ENCODE data around the gene SATB2.

The SATB2 gene

GRCh38 chr2:199457147-199458008 is at the start of gene SATB2:
SATB2 (minus strand) TSS chr2:199457939; CDS start chr2:199456037, 1,902 bp downstream.
- no peak for DNase-seq (ENCODE audit: low read depth, low spot score)

DNA sequence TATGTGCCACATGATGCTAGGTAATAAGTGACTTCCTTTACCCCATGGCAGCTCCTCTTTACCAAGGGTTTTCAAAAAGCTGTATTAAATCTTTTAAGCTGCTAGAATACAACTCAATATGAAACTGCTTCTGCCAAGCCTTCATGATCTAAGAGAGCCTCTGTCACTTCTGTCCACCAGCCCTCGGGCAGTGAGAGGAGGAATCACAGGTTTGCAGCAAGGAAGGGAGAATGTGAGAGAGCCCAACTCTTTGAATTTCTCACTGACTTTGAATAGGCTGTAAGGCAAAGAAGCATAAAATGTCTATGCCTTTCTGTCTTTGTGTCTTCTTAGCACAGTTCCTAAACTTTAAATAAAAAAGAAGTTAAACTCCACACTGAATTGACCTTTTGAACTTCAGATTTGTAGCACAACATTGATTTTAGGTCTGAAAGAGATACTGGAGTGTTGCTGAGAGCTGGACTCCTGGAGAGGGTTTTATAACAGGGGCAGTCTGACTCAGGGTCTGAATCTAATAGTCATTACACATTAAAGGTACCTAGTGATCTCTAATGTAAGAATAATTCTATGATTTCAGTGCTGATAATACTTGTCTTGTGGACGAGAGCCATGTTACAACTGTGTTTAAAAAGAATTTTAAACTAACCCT is 48.1 kb upstream of the SATB2 start:
- DNase-seq (ENCODE audit: low read depth, low spot score), result no peak

GRCh38 chr2:199503148-199503547 is 45.4 kb upstream of the SATB2 start:
- no peak for DNase-seq (ENCODE audit: low read depth, low spot score)

DNA sequence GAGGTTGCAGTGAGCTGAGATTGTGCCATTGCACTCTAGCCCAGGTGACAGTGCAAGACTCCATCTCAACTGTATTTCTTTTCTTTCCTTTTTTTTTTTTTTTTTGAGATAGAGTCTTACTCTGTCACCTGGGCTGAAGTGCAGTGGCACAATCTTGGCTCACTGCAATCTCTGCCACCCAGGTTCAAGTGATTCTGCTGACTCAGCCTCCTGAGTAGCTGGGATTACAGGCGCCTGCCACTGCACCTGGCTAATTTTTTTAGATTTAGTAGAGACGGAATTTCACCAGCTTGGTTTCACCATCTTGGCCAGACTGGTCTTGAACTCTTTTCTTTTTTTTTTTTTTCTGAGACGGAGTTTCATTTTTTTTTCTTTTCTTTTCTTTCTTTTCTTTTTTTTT is 41.3 kb upstream of the SATB2 start:
- no peak for DNase-seq (ENCODE audit: low read depth, low spot score)

DNA sequence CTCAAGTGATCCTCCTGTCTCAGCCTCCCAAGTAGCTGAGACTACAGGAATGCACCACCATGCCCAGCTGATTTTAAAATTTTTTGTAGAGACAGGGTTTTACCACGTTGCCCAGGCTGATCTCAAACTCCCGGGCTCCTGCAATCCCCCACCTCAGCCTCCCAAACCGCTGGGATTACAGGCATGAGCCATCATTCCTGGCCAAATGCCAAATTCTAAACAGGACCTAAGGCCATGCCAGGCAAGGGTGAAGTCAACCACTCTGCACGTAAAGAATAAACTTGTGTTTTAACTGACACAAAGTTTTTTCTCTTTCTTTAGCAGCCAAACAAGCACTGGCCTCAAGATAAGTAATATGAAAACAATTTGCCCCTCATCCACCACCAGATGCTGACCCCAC is 37.4 kb upstream of the SATB2 start:
- no peak for DNase-seq (ENCODE audit: low read depth, low spot score)

DNA sequence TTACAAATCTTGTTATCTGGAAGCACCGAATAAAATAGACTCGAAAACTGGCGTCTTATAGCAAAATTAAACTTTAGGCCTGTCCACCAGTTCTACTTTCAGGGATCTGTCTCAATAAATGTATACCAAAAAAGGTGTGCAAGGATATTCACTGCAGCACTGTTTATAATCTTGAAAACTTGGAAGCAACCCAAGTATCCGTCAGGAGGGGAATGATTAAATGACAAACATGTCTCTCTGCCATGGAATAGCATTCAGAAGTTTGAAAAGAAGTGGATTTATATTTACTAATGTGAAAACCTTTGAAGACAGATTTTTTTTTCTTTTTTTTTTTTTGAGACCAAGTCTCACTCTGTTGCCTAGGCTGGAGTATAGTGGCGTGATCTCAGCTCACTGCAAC is 32.3 kb upstream of the SATB2 start:
- no peak for DNase-seq (ENCODE audit: low read depth, low spot score)

GRCh38 chr2:199488772-199489400 is 31.1 kb upstream of the SATB2 start:
- no peak for DNase-seq (ENCODE audit: low read depth, low spot score)

GRCh38 chr2:199485732-199486335 is 28.1 kb upstream of the SATB2 start:
- no peak for DNase-seq (ENCODE audit: low read depth, low spot score)

- DNase-seq (ENCODE audit: low read depth, low spot score), result no peak
Observed at GRCh38 chr2:199484927-199485326, 27.2 kb upstream of the SATB2 start.

GRCh38 chr2:199480966-199481365 is 23.2 kb upstream of the SATB2 start:
- no peak for DNase-seq (ENCODE audit: low read depth, low spot score)

- DNase-seq (ENCODE audit: low read depth, low spot score), result no peak
Observed at GRCh38 chr2:199477277-199477834, 19.6 kb upstream of the SATB2 start.

- DNase-seq (ENCODE audit: low read depth, low spot score), result no peak
Observed at GRCh38 chr2:199471443-199472057, 13.8 kb upstream of the SATB2 start.

DNA sequence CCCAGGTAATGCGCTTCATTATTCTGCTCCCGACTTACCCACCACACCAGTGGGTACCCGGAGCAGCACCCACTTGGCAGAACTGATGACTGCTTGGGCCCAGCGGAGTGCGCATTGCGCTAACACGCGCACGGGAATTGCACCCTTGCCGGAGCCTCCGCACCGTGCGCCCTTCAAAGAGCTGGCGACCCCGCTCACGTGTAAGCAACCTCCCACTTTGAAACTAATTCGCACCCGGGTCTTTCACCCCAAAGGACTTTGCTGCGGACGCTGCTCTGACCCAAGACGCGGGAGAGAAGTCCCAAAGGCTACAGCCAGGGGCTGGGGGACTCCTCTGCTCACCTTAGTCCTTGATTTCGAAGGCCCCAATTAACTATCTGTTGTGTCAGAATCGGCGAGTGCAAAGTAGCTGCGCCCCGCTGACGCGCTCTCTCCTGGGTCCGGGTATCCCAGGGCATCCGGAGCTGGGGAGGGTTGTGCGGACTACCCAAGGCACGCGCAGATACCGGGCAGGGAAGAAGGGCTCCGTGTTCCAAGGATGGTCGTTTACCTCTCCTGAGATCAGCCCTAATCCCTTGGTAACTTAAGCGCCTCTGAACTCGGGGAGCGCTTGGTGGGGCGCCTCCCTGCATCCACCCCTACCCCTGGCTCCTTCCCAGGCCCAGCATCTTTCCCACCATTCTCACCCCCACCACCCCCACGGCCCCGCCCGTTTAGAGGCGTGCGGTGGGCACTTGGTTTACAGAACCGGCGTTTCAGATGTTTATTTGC is 13.1 kb upstream of the SATB2 start:
- no peak for DNase-seq (ENCODE audit: low read depth, low spot score)

DNA sequence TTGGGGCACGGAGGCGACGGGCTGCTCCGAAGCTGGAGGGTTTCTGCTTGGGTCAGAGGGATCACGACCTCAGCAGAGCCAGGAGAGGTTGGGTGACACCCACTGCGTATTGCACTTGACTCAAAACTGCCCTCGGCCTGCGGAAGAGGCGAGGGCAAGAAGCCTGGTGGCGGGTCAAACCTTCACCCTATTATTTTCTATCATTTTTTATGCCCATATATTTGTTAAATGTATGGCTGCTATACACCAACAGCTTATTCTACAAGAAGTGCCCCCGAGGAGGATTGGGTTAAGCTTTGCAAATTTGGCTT is 12.6 kb upstream of the SATB2 start:
- DNase-seq (ENCODE audit: low read depth, low spot score), result no peak

- DNase-seq (ENCODE audit: low read depth, low spot score), result no peak
Observed at GRCh38 chr2:199469514-199470360, 12.0 kb upstream of the SATB2 start.

DNA sequence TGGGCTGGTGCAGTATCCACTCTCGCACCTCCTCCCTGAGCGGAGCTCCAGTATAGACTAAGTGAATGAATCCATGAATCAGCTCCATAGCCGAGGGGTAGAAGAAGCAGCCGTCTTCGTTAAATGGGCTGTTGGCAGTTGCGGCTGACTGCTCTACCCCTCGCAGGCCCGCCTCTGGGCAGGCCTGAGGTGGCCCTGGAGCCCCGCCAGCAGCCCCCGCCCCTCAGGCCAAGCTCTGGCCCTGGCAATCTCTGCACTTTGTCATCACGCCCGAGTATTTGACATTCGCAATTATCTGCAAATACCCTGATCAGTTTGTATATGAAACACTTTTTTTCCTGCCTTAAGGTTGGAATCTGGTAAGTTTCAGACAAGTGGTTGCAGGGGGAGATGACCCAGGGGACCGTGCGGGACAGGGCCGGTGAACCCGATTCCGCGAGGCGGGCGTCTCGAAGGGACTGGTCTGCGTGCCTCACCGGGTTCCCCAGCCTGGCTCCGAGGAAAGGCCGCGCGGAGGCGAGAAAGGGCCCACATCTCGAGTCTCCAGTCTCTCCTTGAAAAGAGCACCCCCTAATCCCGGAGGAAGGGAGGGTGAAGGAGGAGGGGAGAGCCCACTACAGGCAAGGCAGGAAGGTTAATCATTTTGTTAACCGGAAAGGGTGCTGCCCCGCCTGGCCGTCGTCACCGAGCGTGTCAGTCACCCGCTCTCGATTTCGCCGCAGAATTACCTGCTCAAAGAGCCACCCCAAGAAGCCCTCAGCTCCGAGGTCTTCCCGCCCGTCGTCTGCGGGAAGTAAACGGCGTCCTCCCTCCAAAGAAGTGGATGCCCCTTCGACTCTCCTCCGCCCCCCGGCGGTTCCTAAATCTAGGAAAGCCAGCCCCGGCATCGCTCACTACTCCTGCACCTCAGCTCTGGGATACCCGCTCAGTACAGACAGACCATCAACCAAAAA is 11.1 kb upstream of the SATB2 start:
- no peak for DNase-seq (ENCODE audit: low read depth, low spot score)

- no peak for DNase-seq (ENCODE audit: low read depth, low spot score)
Observed at GRCh38 chr2:199467066-199467822, 9.5 kb upstream of the SATB2 start.

GRCh38 chr2:199466692-199467065 is 8.9 kb upstream of the SATB2 start:
- DNase-seq (ENCODE audit: low read depth, low spot score), result no peak
